GM19467 (cell line): ENCODE results near the gene TRIM29.

Experiments used
- ATAC-seq: cut with Tn5 transposase; IDR thresholded peaks from one replicate; pipeline ENCODE4 v1.9.1; 2021; ENCODE audit warnings: mild to moderate bottlenecking, moderate library complexity; ENCODE audit not compliant: unreplicated experiment

Gene TRIM29

GRCh38 chr11:120102050-120102863 lies 35.7 kb downstream of the TRIM29 start:
- ATAC-seq = no peak

GRCh38 chr11:120098503-120099020 lies 39.4 kb downstream of the TRIM29 start:
- ATAC-seq = no peak

- ATAC-seq = no peak
Measured at GRCh38 chr11:120097721-120098385, 40.1 kb downstream of the TRIM29 start.

- ATAC-seq = no peak
Measured at GRCh38 chr11:120096369-120097191, 41.3 kb downstream of the TRIM29 start.

GRCh38 chr11:120095516-120095915 lies 42.4 kb downstream of the TRIM29 start:
- no peak for ATAC-seq

- no peak for ATAC-seq
Measured at GRCh38 chr11:120091701-120092100, 46.2 kb downstream of the TRIM29 start.

- no peak for ATAC-seq
Measured at GRCh38 chr11:120091121-120091520, 46.8 kb downstream of the TRIM29 start.

- ATAC-seq = no peak
Measured at GRCh38 chr11:120090411-120090810, 47.5 kb downstream of the TRIM29 start.

GRCh38 chr11:120089036-120090001 lies 48.6 kb downstream of the TRIM29 start:
- no peak for ATAC-seq

- ATAC-seq = no peak
Measured at GRCh38 chr11:120088056-120088455, 49.9 kb downstream of the TRIM29 start.

- no peak for ATAC-seq
Measured at GRCh38 chr11:120086651-120087050, 51.3 kb downstream of the TRIM29 start.

GRCh38 chr11:120079750-120080610 lies 57.9 kb downstream of the TRIM29 start:
- ATAC-seq = no peak

GRCh38 chr11:120078397-120078796 lies 59.5 kb downstream of the TRIM29 start:
- no peak for ATAC-seq

- ATAC-seq = no peak
Measured at GRCh38 chr11:120074076-120074475, 63.8 kb downstream of the TRIM29 start.

- no peak for ATAC-seq
Measured at GRCh38 chr11:120073196-120073595, 64.7 kb downstream of the TRIM29 start.

GRCh38 chr11:120068114-120068573 lies 69.8 kb downstream of the TRIM29 start:
- ATAC-seq = no peak

- no peak for ATAC-seq
Measured at GRCh38 chr11:120067438-120068113, 70.3 kb downstream of the TRIM29 start.

- ATAC-seq = no peak
Measured at GRCh38 chr11:120066738-120067437, 71.0 kb downstream of the TRIM29 start.
